Stimulated activated CD4-positive, alpha-beta T cell treated with anti-CD3 and anti-CD28 coated beads, TNF-alpha, amount 100 ng/mL, for 48 hours (primary cell): Measurements from ENCODE around the gene CPNE2.

Source experiments
- DNase-seq, 3 donors: peaks; one replicate each; pipeline ENCODE4 v3.0.0-alpha.2; 2020; ENCODE audit warnings: low read depth in 3 of 3

Gene CPNE2

DNA sequence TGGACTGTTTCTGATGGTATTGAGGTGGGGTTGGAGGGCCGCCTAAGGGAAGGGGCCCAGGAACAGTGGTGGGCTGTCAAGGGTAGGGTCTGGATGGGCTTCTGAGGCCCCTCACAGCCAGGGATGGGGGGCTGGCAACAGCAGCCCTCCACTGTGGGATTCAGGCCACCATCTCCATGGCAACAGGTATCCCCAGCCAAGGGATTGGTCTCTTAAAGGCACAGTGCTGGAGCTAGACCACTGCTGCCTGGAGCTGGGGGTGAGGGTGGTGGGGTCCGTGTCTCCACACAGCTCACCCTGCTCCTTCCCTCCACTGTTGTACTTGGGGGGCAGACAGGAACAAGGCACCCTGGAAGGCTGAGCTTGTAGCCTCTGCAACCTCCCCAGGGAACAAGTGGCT is 51.6 kb downstream of the CPNE2 start:
- DNase-seq = no peak

DNA sequence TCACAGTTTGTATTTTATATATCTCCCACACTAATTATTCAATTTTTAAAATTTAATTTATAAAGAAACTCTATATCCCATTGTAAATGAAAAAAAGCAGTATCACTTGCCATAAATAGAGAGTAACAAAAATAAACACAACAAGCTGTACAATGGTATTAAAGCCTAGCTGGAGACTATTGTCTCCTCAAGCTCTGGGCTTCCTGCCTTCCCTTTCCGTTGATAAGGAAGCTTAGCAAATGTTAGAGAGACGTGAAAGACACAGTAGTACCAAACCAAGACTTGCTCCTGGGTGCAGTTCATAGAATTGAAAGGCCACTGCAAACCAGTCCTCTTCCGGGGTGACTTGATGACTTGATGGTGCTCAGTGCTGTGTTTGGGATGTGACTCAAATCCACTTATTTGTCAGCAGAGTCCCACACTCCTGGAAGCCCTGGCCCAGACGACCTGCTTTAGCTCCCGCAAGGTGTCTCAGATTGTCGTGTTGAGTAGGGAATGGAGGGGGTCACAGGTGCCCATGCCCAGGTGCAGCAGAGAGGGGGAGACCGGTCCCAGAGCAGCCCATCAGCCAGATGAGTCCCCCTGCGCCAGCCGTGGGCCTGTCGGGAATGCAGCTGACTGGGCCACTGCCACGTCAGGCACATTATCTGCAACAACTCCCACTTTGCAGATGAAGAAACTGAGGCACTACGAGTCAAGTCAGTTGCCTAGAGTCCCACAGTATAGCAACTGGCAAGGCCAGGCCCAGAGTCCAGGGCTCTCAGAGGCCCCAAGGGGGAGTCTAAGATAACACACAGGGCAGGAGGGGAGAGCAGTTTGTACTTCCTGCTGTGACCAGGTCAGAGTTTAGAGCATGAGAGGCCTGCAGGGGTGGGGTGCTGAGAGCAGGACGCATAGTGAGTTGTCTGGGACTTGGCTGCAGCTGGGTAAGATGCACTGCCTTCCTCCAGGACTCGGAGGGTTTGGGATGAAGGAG is 53.0 kb downstream of the CPNE2 start:
- no peak for DNase-seq

DNA sequence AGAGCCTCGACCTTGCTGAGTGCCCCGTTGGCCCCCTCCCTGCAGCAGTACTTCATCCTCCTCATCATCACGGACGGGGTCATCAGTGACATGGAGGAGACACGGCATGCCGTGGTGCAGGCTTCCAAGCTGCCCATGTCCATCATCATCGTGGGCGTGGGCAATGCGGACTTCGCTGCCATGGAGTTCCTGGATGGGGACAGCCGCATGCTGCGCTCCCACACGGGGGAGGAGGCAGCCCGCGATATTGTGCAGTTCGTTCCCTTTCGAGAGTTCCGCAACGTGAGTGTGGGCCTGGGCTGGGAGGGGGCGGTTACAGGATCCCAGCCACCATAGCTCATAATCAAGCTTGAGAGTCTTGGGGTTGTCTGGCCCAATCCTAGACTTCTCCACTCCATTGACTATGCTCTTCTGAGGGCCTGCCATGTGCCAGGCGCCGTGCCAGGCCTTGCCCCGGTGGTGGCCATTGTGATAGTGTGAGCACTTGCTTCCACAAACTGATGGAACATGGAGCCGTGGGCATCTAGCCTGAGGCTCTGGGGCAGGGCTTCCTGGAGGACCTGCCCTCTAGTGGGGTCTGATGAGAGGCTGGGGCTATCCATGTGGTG is 53.8 kb downstream of the CPNE2 start:
- no peak for DNase-seq

DNA sequence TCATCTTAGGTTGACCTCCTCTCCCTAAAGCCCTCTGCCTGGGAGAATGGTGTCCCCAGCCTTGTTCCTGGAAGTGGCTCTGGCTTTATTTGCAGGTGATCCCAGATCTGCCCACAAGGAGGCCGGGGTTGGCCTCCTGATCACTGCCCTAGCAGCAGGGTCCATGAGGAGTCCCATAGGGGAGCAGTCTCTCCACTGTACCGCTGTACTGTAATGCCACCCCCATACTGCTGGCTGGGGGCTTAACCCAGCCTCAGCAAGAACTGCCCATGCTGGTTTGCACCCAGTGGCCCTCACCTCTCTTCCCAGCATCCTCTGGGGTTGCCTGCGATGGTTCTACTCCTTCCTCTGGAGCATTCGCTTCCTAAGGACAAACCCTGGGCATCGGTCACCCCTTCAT is 54.4 kb downstream of the CPNE2 start:
- DNase-seq = no peak

DNA sequence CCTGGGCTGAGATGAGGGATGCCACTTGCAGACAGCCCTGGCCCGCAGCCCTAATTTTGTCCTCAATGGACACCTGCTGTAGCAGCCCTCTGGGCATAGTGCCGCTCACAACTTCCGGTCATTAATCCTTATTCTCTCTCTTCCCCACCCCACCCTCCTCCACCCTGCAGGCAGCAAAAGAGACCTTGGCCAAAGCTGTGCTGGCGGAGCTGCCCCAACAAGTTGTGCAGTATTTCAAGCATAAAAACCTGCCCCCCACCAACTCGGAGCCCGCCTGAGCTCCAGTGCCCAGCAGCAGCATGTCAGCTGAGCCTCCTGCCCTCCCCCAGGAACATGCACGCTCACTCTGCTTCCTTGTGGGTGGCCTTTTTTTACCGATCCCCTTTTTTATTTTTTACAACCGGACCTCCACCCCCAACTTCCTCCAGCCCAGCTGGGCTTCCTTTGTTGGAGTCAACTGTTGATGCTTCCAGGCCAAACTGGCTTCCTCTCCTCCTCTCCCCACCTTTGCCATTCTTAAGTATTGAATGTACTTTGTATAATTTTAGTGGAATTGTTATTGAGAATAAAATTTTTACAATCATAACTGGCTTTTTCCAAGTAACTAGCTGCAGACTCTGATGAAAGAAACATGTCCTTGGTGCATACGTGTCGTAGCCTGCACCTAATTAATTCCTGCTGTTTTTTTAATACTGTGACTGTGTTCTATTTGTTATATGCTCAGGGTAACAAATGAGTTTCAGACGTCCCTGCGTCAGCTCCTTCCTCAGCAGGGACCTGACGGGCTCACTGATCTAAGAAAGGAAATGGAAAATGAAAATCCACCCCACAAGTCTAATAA is 55.2 kb downstream of the CPNE2 start:
- DNase-seq = no peak

DNA sequence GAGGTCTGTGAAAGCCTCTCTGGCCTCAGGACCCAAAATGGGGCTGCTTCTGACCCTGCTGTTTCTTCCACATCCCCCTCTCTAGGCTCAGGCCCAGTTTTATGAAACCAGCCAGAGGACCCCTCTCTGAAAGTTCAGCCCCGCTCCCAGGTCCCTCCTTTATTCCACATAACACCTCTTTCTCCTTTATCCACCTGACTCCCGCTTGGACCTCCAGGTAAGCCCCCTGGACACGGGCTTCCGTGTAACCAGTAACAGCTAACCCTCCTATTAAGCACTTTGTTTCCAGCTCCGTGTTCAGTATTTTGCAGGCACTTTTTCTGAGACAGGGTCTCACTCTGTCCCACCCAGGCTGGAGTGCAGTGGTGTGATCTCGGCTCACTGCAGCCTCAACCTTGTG is 56.1 kb downstream of the CPNE2 start:
- no peak for DNase-seq

DNA sequence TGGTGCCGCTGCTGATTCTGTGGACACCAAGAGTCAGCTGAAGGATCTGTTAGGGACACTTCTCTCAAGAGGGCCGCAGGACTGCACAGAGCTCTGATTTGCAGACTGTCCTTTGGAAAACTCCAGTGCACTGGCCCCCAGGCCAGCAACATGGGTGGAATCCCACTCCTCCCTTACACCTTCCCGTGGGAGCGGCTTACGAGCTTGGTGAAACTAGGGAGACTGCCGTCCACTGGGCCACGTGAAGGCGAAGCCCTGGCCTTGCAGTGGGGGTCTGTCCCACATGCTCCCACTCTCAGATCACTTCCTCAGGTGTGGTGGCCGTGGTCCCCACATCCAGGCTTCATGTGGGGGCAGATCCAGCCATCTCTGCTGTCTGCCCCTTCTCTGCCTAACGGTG is 57.0 kb downstream of the CPNE2 start:
- no peak for DNase-seq

DNA sequence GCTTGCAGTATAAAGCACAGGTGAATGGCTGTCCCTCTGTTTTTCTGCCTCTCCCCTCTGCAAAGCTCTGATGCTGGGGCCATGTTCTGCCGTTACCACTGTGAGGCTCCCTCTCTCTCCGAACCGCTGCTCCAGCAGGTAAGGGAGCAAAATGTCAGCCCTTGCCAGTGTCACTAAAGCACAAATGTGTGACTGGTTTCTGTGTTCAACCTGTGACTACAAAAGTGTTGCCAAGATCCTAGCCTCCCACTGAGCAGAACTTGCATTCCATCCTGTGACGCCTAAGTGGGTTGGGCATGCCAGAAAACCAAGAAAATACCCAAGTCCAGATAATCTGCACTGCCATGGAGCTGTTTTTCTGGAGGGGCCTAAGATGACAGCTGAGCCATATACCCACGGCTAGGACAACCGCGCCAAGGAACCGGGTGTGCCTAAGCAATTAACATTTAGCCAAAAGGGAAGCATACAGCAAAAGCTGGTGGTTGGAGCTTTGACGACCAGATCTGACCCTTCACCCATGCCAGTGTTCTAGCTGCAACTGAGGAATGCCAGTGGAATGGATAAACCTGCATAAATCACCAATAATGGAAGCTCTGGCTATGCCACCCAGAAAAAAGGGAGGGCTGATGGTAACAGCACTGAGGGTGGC is 58.4 kb downstream of the CPNE2 start:
- no peak for DNase-seq

DNA sequence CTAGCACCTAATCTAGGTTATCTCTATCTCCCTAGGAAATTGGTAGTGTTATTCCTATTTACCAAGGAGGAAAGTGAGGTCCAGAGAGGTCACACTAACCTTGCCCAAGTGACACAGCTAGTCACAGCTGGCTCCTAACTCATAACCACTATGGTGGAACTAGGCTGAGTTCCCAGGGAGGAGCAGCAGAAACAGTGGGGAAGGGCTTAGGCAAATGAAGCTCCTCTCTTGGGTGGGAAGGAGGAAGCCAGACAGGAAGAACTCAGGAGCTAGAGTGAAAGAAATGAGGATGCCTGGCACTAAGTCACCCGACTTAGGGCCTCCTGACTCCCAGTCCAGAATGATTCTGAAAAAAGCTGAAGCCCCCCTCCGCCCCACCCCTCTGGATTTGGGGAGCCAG is 59.0 kb downstream of the CPNE2 start:
- no peak for DNase-seq

DNA sequence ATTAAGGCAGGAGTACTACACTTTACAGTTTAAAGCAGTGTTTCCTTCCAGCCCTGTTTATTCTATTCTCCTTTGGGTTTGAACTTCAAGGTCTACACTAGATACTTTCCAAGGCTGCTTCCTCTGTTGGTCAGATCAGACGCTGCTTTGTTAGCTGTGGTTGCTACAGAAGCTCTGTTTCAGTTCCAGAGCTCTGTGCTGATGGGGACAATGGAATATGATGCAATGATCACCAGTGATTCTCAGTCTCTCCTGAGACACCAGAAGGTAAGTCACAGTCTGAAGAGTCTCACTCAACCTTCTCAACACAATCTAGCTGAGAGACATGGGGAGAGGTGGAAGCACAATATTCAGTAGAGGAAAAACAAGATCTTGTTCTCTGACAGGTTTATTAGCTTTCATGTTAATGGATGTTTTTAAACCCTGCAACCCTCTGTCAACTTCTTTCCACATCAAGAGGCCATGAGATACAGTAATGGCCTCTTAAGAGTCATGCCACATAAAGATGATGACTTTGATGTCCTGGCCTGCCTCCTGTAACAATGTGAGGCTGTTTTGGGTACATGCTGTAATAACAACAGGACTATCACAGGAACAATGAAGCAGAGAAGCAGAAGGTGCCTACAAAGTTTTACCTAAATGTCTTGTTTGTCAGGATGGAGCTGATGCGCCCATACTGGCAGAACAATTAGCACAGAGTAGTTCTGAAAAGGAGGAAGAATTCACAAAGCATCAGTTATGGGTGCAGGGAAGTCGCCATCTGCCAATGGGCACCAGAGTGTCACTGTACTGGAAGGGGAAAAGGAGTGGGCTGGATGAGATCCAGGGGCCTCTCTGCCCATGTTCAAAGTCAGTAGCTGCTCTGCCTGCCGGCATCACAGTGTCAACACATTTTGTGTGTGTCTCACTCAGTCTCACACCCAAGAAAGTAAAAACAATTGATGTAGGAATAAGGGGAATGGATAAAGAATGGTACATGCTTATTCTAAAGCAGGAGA is 60.0 kb downstream of the CPNE2 start:
- no peak for DNase-seq

DNA sequence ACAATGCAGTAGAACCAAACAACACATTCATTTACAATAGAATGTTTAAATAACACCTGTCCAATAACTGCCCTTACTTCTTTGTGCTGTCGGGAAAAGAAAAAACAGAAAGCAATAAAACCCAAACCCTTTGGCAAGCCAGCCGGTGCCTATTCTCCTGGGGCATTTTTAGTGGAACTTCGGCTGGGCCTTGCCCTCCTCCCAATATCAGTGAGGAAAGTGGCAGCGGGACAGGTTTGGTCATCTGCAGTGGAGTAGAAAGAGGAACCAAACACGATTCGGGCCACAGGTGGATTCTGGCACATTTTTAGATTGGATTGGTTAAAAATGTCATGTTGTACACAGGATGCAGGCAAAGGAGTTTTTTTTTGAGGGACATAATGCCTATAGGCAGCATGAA is 61.5 kb downstream of the CPNE2 start:
- no peak for DNase-seq

DNA sequence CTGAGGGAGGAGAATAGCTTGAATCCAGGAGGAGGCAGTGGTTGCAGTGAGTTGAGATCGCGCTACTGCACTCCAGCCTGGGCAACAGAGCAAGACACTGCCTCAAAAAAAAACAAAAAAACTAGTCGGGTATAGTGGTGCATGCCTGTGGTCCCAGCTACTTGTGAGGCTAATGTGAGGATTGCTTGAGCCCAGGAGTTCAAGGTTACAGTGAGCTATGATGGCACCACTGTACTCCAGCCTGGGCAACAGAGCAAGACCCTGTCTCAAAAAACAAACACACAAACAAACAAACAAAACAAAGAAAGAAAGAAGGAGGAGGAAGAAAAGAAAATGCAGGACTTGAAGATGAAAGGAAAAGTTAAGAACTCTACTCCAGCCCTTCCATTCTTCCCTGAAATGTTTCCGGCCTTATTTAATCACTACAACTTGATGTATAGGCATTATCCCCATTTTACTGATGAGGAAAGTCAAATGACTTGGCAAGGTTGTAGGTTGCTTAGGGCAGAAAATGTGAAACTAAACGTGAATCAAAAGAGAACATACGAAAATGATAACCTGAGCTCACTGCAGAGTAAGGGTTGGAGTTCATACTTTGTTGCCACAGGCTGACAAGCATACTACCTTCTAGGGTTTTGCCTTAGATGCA is 63.4 kb downstream of the CPNE2 start:
- DNase-seq = no peak

DNA sequence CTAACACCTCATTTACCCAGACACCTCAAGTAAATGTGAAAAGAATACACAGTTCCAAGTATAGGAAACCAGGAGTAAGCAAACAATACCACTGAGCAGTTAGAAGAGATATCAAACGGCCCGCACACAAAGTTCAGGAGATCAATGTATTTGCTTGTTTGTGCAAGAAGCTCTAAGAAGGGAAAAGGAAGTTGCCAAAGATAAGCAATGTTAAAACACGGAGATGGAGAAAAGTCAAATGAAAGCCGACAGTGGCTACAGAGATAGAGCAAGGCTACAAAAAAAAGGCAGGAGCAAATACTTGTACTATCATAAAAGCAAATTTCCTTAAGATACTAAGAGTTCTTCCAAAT is 63.9 kb downstream of the CPNE2 start:
- DNase-seq = no peak

DNA sequence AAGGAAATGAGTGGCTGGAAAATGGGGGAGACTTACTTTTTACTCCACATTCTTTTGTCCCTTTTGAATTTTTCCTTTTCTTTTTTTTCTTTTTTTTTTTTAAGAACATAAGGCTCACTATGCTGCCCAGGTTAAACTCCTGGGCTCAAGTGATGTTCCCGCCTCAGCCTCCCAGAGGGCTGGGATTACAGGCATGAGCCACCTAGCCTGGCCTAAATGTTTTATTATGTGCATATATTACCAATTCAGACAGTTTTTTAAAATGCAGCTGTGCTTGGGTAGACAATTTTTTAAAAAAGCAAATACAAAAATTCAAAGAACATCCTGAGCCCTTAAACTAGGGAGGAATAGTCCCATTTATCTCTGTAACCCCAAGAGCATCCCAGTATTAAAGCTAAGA is 65.2 kb downstream of the CPNE2 start:
- no peak for DNase-seq

DNA sequence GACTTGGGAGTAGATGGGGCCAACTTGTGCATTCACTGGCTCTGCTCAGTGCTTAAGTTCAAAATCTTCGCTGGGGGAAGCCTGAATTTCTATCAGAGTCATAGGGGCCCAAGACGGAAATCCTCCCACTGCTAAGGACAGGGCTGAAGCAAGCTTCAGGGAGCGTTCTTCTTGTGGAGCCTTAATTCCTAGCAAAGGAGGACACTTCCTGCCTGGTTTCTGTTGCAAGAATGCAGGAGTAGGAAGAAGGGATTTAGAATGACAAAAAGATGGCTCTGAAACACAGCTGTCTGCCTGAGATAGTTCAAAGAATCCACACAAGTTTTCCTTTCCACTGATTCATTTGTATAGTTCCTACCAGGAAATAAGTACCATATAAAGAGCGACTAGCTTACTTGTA is 67.1 kb downstream of the CPNE2 start:
- DNase-seq = no peak

DNA sequence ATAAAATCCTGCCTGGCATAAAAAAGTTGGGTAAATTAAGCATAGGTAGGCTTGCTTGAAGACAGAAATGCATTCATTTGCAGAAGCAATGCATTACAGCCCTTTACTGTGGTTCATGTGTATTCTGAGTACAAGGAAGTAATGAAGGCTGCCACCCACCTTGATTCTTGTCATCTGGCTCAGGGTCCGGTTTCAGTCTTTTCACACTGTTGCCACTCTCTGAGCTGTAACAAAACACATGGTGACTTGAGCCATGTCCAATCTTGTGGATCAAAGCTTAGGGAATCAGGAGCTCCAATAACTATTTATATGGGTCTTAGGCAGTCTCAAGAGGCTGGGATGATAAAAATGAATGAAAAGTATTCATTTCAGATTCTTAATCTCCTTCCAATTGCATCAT is 71.5 kb downstream of the CPNE2 start:
- DNase-seq = no peak

DNA sequence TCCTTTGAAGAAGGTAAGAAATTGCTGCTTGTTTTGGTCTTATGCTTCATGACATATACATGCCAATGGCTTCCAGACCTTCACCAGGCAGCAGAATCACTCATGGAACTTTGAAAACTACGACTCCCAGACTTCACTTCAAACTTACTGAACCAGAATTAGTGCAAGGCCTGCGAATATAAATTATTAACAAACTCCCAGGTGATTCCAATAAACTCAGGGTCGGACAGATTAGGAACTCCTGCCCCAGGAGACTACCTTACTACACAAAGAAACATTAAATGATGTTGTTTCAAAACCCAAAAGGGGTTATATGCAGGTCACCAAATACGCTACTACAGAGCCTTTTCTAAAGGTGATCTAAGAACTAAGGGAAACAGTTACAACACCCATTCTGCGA is 73.1 kb downstream of the CPNE2 start:
- DNase-seq = no peak

DNA sequence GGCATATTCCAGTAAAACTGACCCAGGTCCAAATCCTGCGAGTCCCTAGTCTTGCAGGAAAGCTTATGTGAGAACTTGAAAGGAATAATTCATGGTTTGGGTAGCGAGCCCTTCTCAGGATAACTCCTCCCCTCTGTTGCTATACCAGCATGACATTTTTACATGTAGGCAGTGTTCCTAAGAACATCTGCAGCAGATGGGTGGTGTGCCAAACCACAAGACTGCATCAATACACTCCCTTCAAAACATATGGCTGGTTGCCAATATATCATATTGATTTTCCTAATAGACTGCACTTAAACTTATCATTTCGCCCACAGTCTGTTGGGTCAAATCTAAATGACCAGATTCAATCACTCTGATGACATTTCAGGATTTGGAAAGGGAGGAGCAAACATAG is 73.6 kb downstream of the CPNE2 start:
- no peak for DNase-seq

DNA sequence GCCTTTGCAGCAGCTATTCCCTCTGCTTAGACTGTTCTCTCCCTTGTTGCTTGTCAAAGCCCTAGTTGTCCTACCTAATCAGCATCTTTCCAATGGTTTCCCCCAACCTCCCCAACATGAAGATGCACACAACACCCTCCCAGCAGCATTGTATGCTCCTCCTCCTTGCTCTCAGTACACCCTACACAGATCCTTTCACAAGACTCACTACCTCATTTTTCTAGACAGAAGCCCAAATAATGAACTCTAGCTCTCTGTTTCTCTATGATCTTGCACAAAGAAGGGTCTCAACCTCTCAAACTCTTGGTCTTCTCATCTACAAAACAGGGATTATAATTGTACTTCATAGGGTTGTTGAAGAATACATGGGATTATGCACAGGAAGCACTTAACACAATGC is 74.1 kb downstream of the CPNE2 start:
- DNase-seq = no peak

DNA sequence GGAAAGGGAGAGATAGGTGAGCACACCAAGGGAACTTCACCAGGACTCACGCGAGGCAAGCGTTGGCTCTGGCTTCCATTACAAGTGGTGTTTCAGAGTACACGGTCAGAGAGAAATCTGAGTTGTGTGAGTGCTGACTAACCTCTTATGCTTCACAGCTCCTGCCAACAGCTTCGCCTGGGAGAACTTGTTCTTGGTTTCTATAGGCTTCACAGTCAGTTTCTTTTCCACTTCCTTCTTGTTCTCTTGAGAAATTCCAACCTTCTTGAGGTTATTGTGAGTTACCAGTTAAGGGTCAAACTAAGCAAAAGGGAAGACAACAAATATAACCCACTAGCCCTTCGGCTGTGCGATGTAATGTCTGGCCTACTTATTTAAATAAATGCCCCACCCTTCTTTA is 74.6 kb downstream of the CPNE2 start:
- no peak for DNase-seq
